ENCODE measurements around the gene LARP4B.

Gene LARP4B

GRCh38 chr10:866577-866941, 64.9 kb downstream of the LARP4B start:
- DNase-seq (ENCODE audit: low spot score), result no peak

- no peak for DNase-seq (ENCODE audit: low spot score)
These were observed 65.5 kb downstream of the LARP4B start for GRCh38 chr10:865924-866576.

- no peak for DNase-seq (ENCODE audit: low spot score)
These were observed 66.2 kb downstream of the LARP4B start for GRCh38 chr10:865257-865656.

DNA sequence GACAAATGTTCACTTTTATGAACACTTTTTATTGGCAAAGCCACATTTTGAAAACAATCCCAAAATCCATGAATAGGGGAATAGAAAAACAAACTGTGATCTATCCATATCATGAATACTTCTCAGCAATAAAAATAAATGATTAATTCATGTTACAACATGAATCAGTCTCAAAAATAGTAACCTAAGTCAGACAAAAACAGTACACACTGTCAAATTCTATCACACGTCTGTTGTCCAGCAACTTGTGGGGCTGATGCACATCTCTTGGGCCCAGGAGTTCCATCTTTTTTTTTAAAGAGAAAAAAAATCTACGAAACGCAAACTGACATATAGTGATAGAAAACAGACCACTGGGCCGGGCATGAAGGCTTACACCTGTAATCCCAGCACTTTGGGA, 71.0 kb downstream of the LARP4B start:
- DNase-seq (ENCODE audit: low spot score), result no peak

DNA sequence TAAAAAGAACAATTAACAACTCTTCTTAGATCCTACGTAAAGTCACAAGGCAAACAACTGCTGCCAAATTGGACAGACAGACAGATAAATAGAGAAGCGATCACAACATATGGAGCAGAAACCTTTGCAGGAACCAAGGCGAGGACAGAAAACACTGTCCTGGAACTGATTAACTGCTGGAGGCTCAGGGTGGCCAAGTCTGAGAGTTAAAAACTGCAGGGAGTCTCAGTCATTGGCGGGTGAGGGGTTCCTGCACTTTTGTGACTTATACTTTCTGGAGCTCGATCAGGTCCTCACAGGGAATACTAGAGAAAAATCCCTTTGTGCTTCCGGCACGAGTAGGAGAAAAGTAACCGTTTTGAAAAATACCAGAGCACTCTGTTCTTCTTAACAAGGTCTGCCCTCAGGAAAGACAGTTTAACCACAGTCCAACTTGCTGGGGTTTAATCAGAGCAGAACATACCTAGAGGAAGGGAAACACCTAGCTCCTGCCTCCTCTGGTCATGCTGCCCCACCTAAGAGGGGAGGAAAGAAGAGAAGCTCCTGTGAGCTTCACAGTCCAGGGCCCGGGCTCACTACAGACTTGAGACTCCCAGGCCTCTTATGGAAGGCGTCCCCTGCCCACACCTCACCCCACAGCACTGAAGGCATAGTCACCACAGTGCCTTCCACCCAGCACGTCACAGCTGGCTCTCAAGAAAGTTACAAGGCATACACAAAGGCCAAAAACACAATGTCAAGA, 74.9 kb downstream of the LARP4B start:
- no peak for DNase-seq (ENCODE audit: low spot score)

DNA sequence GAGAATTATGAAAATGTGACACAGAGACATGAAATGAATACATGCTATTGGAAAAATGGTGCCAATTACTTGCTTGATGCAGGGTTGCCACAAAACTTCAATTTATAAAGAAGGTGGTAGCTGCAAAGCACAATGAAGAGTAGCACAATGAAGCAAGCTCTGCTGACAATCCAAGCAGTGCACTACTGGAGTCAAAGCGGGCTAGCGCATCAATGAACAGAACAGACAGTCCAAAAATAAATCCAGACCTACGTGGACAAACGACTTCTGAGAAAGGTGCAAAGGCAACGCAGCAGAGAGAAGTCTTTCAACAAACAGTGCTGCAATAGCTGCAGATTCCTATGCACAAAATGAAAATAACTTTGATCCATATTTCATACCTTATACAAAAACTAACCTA, 75.8 kb downstream of the LARP4B start:
- no peak for DNase-seq (ENCODE audit: low spot score)

DNA sequence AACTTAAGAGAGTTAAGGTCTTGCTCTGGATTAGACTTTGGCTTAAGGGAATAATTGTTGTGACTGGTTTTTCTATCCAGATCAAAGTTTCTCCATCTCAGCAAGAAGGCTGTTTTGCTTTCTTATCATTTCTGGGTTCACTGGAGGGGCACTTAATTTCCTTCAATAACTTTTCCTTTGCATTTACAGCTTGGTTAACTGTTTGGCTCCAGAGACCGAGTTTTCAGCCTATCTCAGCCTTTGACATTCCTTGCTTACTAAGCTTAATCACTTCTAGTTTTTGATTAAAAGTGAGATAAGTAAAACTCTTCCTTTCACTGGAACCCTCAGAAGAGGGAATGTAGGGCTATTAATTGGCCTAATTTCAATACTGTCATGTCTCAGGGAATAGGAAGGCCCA, 76.4 kb downstream of the LARP4B start:
- DNase-seq (ENCODE audit: low spot score), result no peak

- DNase-seq (ENCODE audit: low spot score), result no peak
These were observed 78.5 kb downstream of the LARP4B start for GRCh38 chr10:853017-853416.

- no peak for DNase-seq (ENCODE audit: low spot score)
These were observed 79.1 kb downstream of the LARP4B start for GRCh38 chr10:852386-852785.

GRCh38 chr10:851901-852300, 79.6 kb downstream of the LARP4B start:
- no peak for DNase-seq (ENCODE audit: low spot score)

DNA sequence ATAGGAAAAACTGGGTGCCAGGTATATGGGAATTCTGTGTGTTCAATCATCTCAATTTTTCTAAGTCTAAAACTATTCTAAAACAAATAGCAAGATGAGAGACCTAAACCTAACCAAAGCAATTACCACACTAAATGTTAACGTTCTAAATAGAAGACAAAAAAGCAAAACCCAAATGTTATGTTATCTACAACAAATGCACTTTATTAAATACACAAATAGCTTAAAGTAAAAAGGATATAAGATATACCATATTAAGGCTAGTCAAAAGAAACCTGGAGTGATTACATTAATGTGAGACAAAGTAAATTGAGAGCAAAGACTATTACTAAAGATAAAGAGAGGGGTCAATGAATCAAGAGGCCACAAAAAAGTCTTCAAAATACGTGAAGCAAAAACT, 81.4 kb downstream of the LARP4B start:
- DNase-seq (ENCODE audit: low spot score), result no peak

DNA sequence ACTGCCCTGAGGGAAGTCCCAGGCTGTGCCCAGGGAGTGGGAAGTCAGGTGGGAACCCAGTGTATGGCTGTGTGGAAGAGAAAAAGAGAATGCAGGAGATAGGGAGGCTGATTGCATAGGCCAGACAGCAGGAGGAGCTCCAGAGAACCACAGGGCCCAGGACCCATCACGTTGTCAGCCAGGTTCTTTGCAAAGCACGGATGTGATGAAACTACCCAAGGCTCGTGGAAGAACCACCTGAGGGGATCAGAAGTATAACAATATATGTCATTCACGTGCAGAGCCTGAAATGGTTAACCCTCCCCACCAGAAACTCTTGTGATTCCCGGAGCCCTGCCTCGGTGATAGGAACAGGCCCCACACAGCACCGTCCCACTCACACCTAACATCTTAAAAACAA, 83.6 kb downstream of the LARP4B start:
- DNase-seq (ENCODE audit: low spot score), result no peak

GRCh38 chr10:846126-846685, 85.3 kb downstream of the LARP4B start:
- DNase-seq (ENCODE audit: low spot score), result no peak

DNA sequence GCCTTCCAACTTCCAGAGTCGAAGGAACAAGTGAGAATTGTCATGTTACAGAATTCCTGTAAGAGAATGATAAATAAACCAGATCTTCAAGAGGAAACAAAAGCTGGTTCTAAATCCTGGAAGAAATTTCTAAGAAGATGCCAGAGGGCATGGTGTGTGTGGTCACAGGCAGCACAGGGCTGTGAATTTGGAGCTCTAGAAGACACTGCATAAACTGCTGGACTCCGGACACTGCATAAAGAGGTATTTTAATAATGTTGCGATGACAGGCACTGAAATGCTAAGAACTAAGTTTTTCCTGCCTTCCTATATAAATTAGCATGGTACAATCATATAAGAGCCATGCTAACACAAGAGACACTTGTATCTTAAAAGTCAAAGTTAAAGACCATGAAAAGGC, 86.0 kb downstream of the LARP4B start:
- DNase-seq (ENCODE audit: low spot score), result no peak

DNA sequence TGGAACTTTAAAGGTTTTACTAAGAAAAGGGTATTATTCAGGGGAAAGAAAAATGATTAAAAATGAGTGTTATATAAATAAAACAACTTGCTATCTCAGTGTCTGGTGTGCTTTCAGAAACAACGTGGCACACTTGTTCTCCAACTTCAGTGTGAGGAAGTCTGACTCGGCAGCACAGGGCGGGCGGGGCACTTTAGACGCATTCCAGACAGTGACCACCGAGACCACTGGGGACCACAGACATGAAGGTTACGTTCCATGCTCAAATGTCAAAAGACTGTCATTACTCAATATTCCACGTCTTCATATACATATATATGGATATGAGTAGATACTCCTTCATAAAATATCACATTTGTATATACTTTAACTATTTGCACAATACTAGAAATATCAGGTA, 87.0 kb downstream of the LARP4B start:
- peak; percentile 35 for DNase-seq (ENCODE audit: low spot score)

GRCh38 chr10:843703-844102, 87.8 kb downstream of the LARP4B start:
- DNase-seq (ENCODE audit: low spot score), result no peak

DNA sequence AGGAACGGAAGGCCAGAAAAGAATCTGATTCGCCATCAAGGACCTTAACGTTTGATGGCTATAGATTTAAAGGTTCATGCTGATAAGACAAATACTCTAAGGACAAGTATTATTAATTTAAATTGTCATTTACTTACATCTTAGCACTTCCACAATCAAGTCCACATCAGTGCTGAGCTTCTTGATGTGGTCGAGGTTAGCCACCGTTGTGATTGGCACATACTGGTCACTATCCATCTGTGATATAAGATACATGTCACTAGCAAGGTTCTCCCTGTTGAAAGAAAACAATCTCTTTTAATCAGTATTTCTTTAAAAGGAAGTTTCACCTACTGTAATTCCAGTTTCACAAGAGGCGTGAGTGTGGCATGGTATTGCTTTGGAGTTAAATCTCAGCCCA, 88.7 kb downstream of the LARP4B start:
- no peak for DNase-seq (ENCODE audit: low spot score)

DNA sequence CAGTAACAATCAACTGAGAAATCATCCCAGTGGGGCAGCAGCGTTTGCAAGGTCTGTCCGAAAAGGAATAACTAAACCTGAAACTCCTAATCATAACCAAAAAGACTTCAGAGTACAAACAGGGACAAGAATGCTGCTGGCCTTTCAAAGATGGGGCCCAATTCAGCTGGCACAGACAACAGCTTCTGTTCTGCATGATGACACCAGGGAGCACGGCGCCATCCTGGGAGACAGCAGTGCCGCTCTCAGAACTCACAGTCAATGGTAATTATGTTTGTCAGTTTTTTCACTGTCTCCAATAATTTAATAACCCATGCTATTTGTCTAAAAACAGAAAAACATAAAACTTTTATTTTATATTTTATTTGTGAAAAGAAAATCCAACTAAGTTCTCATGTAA, 90.0 kb downstream of the LARP4B start:
- DNase-seq (ENCODE audit: low spot score), result no peak

DNA sequence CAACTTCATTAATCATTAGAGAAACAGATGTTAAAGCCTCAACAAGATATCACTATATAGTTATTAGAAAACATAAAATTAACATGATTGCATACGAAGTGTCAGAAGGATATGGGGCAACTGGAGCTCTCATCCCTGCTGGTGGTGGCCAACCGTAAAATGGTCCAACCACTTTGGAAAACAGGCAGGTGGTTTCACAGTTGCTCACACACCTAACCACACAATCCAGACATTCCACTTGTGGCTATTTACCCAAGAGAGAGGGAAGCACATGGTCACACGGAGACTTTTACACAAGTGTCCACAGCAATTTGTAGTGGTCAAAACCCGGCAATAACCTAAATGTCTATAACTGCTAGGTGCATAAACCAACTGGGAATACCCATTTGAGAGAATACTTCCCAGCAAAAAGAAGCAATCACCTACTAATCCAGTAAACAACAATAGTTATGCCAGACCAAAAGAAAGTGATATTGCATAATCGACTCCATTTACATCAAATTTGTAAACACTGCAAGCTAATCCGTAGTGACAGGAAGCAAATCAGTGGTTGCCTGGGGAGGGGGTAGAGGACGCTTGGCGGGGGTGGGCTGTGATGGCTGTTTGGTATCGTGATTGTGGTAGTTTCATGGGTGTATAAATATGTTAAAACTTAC, 91.8 kb downstream of the LARP4B start:
- DNase-seq (ENCODE audit: low spot score), result peak; percentile 0

DNA sequence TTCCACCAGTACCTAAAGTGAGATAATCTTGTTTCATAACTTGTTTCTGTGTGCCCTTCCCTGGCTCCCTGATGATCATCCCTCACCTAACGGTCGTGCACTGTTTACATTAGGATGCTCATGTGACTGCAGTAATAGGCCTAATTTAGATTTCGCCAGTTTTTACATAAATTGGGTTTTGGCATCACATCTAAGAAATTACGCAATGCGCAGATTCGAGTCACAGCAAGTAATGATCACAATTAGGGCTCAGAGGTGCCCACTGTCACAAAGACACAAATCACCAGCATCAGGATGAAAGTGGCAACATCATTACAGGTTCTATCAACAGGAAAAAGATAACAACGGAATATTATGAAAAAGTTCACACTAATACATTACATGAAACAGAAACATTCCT, 94.7 kb downstream of the LARP4B start:
- DNase-seq (ENCODE audit: low spot score), result no peak

DNA sequence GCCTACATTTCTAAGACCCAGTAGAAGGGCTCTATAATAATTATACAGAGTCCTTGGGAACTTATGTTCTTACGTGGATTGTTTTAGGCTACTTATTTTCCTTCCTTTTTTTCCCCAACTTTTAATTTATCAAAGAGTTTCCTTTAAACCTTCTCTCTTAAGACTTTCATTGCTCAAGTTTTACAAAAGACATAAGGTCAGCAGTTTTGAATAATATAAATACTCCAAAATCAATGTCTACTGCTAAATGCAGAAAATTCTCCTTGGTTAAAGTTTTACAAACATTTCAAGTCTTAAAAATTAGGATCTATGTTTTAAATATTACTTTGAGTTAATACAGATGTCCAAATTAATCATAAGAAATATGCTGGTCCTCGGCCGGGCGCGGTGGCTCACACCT, 97.0 kb downstream of the LARP4B start:
- no peak for DNase-seq (ENCODE audit: low spot score)

DNA sequence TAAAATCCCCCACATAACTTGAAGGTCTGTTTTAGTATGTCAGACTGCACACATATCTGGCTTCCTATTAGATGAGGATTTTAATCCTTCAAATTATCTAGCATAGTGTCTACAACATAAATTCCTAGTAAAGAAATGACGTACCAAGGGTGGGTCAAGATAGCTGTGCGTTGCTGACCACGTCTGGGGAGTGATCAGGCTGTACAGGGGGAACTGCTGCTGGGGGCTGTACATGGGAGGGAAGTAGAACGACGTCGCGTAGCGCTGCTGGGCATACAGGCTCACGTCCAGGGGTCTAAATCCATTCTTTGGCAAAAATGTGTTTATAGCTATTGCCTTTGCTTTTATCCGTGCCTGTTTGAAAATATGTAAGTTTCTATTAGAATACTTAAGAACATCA, 102.3 kb downstream of the LARP4B start:
- DNase-seq (ENCODE audit: low spot score), result no peak

GRCh38 chr10:828191-828590, 103.3 kb downstream of the LARP4B start:
- no peak for DNase-seq (ENCODE audit: low spot score)
